Gastroesophageal sphincter (tissue), 3 donors: ENCODE measurements around the gene BAMBI.

Experiments used
- CTCF ChIP-seq, 4 experiments: fragments of 200-600 bp in 2 of 4; fragments of 450-650 bp in 2 of 4; sonication (generic) in 1 of 4; IDR thresholded peaks; one replicate each; pipeline ENCODE4 v1.5.1; 2017 to 2019; ENCODE audit warnings: antibody characterized with exemption in 4 of 4, mild to moderate bottlenecking in 2 of 4, moderate library complexity in 2 of 4
- EP300 ChIP-seq: sonication (generic); formaldehyde crosslinking; IDR thresholded peaks from one replicate; pipeline ENCODE4 v1.6.1; 2017; ENCODE audit warnings: antibody characterized with exemption, mild to moderate bottlenecking
- POLR2A ChIP-seq, 2 donors: fragments of 450-650 bp; IDR thresholded peaks; one replicate each; pipeline ENCODE4 v1.6.1; 2017; ENCODE audit warnings: antibody characterized with exemption in 2 of 2, mild to moderate bottlenecking in 2 of 2, moderate library complexity in 1 of 2

- no peak for TF ChIP-seq CTCF (IDR thresholded peaks at IDR 0.05)
- no peak for TF ChIP-seq POLR2A (IDR thresholded peaks at IDR 0.05)
- no peak for TF ChIP-seq EP300
Measured at GRCh38 chr10:28711776-28712175, 34.5 kb downstream of the BAMBI start.
